Lung (tissue), 12 donors: ENCODE measurements around the gene OTOA. TPM values are rescaled to one million over a fixed set of nuclear protein-coding genes. Genes with fewer than 3 reads are reported as not detected.

ENCODE experiments used
- ATAC-seq: fragments of 200-7000 bp; cut with Tn5 transposase; one replicate; pipeline ENCODE4 v1.9.1; 2020; ENCODE audit warnings: moderate number of reproducible peaks; ENCODE audit not compliant: insufficient read depth, low FRiP score
- DNase-seq, 3 donors: peaks; one replicate each; pipeline ENCODE4 v3.0.0-alpha.2; 2013 to 2017
- H3K27ac ChIP-seq, 2 donors: one replicate each; pipeline ENCODE4 v1.5.1; 2013; ENCODE audit warnings: mild to moderate bottlenecking in 2 of 2, moderate library complexity in 2 of 2, control low read depth in 1 of 2, inconsistent platforms in 1 of 2, low read depth in 1 of 2, low read length in 1 of 2
- H3K27me3 ChIP-seq, 3 donors: one replicate each; pipeline ENCODE4 v1.5.1; 2013; ENCODE audit warnings: low read length in 2 of 3; ENCODE audit not compliant: control insufficient read depth in 3 of 3, insufficient read depth in 3 of 3
- H3K36me3 ChIP-seq, 4 donors: one replicate each; pipeline ENCODE4 v1.5.1; 2013; ENCODE audit warnings: low read length in 4 of 4, mild to moderate bottlenecking in 1 of 4, moderate library complexity in 1 of 4; ENCODE audit not compliant: control insufficient read depth in 4 of 4, insufficient read depth in 4 of 4
- H3K4me1 ChIP-seq, 5 donors: one replicate each; pipeline ENCODE4 v1.5.1; 2013; ENCODE audit warnings: low read length in 5 of 5, mild to moderate bottlenecking in 2 of 5, moderate library complexity in 1 of 5; ENCODE audit not compliant: control insufficient read depth in 5 of 5, insufficient read depth in 5 of 5
- H3K4me3 ChIP-seq: one replicate; pipeline ENCODE4 v1.5.1; 2013; ENCODE audit warnings: mild to moderate bottlenecking, control low read depth, moderate library complexity
- H3K9ac ChIP-seq, 2 donors: one replicate each; pipeline ENCODE4 v1.5.1; 2013; ENCODE audit warnings: low read length in 2 of 2, control low read depth in 1 of 2; ENCODE audit not compliant: insufficient read depth in 1 of 2
- H3K9me3 ChIP-seq, 4 donors: one replicate each; pipeline ENCODE4 v1.5.1; 2013; ENCODE audit warnings: low read length in 3 of 4, mild to moderate bottlenecking in 1 of 4, moderate library complexity in 1 of 4; ENCODE audit not compliant: control insufficient read depth in 4 of 4, insufficient read depth in 3 of 4
- WGBS, 2 donors: extraction: QIAGEN DNeasy Blood & Tissue Kit; methylation state at CpG; one replicate each; pipeline ENCODE4 v1.1.7; 2013; 5-methylcytosine and 5-hydroxymethylcytosine counted together
- polyA plus RNA-seq, 2 donors: library from polyadenylated mRNA; stranded (reverse); fragments of 200-250 nt; gene quantifications; one replicate each; pipeline ENCODE4 v1.2.1, GENCODE V29; 2013
- total RNA-seq, 2 donors: library from RNA; depleted of rRNA in 1 of 2; stranded (reverse); fragments of >200 nt in 1 of 2; gene quantifications; one replicate each; pipeline ENCODE4 v1.2.1, GENCODE V29; 2014 to 2021
- TF ChIP-seq, protein P1 (sequence below): IDR thresholded peaks from 2 replicates; pipeline ENCODE4 v1.5.1; 2012; ENCODE audit warnings: mild to moderate bottlenecking; ENCODE audit errors: control extremely low read depth, extremely low read depth
- donor health status: control.
- donor health status: control.
- donor health status: Bipolar disorder and iron deficiency.
- donor health status: healthy.
- donor health status: DM: yes; HTN: yes; CAD: no.

OTOA gene
- total and polyA plus RNA-seq, 4 donors = 0.18 to 1.3 (median 0.59) TPM

DNA sequence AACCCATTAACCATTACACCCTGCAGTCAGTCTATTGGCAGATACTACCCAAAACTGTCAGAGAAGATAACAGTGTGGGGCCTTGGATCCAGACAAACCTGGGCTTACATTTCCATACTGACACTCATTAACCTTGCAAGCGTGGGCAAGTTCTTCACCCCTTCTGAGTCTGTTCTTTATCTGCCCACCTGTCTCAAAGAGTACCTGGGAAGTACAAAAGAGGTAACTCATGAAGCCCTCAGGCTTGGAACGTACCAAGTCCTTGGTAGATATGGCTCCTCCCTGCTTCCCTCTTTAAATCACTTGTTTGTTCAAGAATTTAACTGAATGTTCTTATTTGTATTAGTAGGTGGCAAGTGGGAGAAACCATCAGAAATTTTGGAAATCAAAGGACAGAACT lies 8.9 kb upstream of the OTOA start:
- DNase-seq (no peak), ATAC-seq (no peak)
- Histone ChIP-seq H3K27ac (no peak overlapping the region), H3K36me3 (peaks cover 0 to 10% (median 3%) of the 10 kb centered on the region in 4 donors), H3K27me3 (no peaks in the 10 kb centered on the region), H3K9ac (no peak overlapping the region), H3K9me3 (no peaks in the 10 kb centered on the region), H3K4me1 (peaks cover 0 to 2% (median 0%) of the 10 kb centered on the region in 5 donors), H3K4me3 (no peak overlapping the region)
- TF ChIP-seq, protein P1, sequence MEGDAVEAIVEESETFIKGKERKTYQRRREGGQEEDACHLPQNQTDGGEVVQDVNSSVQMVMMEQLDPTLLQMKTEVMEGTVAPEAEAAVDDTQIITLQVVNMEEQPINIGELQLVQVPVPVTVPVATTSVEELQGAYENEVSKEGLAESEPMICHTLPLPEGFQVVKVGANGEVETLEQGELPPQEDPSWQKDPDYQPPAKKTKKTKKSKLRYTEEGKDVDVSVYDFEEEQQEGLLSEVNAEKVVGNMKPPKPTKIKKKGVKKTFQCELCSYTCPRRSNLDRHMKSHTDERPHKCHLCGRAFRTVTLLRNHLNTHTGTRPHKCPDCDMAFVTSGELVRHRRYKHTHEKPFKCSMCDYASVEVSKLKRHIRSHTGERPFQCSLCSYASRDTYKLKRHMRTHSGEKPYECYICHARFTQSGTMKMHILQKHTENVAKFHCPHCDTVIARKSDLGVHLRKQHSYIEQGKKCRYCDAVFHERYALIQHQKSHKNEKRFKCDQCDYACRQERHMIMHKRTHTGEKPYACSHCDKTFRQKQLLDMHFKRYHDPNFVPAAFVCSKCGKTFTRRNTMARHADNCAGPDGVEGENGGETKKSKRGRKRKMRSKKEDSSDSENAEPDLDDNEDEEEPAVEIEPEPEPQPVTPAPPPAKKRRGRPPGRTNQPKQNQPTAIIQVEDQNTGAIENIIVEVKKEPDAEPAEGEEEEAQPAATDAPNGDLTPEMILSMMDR = no peak
- WGBS, 2 donors = 59 to 67% methylated on average over 2 of the region's 2 CpGs

DNA sequence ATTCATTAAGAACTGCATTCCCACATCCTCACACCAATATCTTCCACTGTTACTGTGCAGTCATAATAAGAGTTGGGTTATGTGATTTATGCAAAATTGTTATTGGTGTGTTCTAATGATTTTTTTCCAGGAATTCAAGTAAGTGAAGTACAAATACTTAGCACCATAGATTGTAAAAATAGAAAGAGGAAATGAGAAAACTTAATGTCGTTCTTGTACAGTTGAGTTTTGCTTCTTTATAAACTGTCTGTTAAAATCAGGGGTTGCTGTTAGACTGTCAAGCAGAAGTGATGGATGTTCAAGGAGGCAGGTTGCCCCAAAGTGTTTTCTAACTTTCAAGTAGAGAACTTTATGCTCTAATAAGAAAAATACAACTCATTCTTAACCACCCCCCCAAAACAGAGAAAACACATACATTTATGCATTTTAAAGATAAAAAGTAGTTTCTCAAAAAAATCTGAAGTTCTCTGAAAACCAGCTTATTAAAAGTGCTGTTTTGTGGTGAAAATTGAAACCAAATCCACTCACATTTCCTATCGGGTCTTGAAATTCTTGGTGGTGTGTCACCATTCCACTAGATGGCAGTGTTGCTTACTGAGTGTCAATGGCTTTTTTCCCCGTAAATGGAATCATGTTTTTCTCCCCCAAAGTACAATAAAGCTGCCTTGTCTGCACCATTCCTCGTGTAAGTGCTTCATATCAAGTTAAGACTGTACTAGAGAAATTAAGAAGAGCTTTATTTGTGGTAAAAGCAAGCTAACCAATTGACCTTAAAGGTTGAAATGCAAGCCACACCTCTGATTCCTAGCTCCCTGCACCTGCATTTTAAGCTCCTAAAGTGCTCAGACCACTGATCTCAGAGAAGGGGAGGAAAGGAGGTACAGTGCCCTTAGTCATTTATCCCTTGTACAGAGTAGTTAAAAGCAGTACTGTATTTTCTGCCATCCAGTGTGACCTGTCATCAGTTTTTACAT lies 6.7 kb upstream of the OTOA start:
- peaks cover 0 to 2% (median 0%) of the 10 kb centered on the region in 5 donors for H3K4me1 ChIP-seq
- no peak for ATAC-seq
- TF ChIP-seq, protein P1 = peak; percentile 41
- H3K36me3 ChIP-seq = peaks cover 0 to 10% (median 3%) of the 10 kb centered on the region in 4 donors
- H3K4me3 ChIP-seq = no peak overlapping the region
- DNase-seq = peak in 2 of 3 donors; percentile 49 to 65
- 2 to 5% methylated on average over 4 of the region's 4 CpGs for WGBS, 2 donors
- H3K27ac ChIP-seq = no peak overlapping the region
- H3K9me3 ChIP-seq = no peaks in the 10 kb centered on the region
- H3K27me3 ChIP-seq = no peaks in the 10 kb centered on the region
- no peak overlapping the region for H3K9ac ChIP-seq

DNA sequence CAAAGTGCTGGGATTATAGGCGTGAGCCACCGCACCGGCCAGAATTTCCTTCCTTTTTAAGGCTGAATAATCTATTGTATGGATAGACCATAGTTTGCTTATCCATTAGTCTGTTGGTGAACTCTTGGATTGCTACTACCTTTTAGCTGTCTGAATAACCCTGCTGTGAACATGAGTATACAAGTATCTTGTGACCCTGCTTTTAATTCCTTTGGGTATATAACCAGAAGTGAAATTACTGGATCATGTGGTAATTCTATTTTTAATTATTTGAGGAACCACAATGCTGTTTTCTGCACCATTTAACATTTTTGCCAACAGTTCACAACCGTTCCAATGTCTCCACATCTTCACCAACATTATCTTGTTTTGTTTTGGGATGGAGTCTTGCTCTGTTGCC lies 4.6 kb upstream of the OTOA start:
- 81 to 87% methylated on average over 4 of the region's 4 CpGs for WGBS, 2 donors
- ATAC-seq = no peak
- no peak overlapping the region for H3K27ac ChIP-seq
- peaks cover 0 to 10% (median 3%) of the 10 kb centered on the region in 4 donors for H3K36me3 ChIP-seq
- H3K4me1 ChIP-seq = peaks cover 0 to 3% (median 0%) of the 10 kb centered on the region in 5 donors
- H3K9me3 ChIP-seq = no peaks in the 10 kb centered on the region
- H3K9ac ChIP-seq = no peak overlapping the region
- H3K27me3 ChIP-seq = peaks cover 0 to under 1% (median 0%) of the 10 kb centered on the region in 3 donors
- no peak for DNase-seq
- TF ChIP-seq, protein P1 = no peak
- H3K4me3 ChIP-seq = no peak overlapping the region
